IPS-15b (cell line): ENCODE measurements around the gene FADS3.

ENCODE experiments used
- H3K27me3 ChIP-seq: one replicate; pipeline ENCODE4 v1.6.1; 2013; ENCODE audit warnings: low read length; ENCODE audit not compliant: control insufficient read depth, insufficient read depth
- H3K36me3 ChIP-seq: one replicate; pipeline ENCODE4 v1.6.1; 2013; ENCODE audit warnings: low read length; ENCODE audit not compliant: control insufficient read depth, insufficient read depth
- H3K4me1 ChIP-seq: one replicate; pipeline ENCODE4 v1.6.1; 2013; ENCODE audit warnings: mild to moderate bottlenecking, low read length; ENCODE audit not compliant: control insufficient read depth, insufficient read depth
- H3K4me3 ChIP-seq: one replicate; pipeline ENCODE4 v1.5.1; 2013; ENCODE audit warnings: low read depth, low read length
- H3K9ac ChIP-seq: one replicate; pipeline ENCODE4 v1.6.1; 2013; ENCODE audit warnings: low read depth, mild to moderate bottlenecking, low read length
- H3K9me3 ChIP-seq: one replicate; pipeline ENCODE4 v1.6.1; 2013; ENCODE audit warnings: mild to moderate bottlenecking, low read length; ENCODE audit not compliant: control insufficient read depth, insufficient read depth

FADS3 gene, protein sequence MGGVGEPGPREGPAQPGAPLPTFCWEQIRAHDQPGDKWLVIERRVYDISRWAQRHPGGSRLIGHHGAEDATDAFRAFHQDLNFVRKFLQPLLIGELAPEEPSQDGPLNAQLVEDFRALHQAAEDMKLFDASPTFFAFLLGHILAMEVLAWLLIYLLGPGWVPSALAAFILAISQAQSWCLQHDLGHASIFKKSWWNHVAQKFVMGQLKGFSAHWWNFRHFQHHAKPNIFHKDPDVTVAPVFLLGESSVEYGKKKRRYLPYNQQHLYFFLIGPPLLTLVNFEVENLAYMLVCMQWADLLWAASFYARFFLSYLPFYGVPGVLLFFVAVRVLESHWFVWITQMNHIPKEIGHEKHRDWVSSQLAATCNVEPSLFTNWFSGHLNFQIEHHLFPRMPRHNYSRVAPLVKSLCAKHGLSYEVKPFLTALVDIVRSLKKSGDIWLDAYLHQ

DNA sequence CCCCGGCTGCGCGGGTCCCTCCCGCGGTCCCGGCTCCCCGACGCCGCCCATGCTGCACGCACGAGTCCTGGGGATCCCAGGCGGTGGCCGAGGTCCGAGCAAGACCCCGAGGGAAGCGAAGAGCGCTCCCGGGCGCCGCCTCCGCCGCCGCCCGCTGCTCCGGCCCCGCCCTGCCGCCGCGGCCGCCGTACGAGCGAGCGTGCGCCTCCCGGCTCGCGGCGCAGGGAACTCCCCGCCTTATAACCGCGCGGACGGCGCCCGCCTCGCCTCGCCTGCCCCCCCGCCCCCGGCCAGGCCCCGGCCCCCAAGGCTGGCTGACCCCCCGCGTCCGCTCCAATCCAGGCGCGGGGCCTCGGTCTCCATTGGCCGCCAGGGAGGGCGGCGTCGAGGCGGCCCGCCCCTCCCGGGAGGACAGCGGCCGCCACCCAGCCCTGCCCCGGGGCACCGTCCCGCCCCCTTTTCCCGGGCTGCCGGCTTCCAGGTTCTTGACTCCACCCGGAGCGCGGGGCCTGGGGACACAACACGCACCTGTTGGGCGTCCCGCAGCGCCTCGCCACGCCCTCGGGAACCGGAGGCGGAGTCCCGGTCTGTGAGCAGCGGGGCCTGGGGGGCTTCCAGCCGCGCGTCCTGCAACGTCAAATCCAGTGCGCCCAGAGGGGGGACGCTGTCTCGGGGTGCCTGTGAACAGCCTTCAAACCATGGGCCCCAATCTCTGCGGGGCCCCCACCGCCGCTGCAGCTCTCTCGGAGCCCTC, at the start of gene FADS3:
Gene FADS3 (minus strand): TSS at position 215 of the 754 bp plus-strand sequence. CDS start 164 bp downstream, at position 51.
- peak within 1 kb of the TSS; percentile 76 for H3K9ac ChIP-seq

DNA sequence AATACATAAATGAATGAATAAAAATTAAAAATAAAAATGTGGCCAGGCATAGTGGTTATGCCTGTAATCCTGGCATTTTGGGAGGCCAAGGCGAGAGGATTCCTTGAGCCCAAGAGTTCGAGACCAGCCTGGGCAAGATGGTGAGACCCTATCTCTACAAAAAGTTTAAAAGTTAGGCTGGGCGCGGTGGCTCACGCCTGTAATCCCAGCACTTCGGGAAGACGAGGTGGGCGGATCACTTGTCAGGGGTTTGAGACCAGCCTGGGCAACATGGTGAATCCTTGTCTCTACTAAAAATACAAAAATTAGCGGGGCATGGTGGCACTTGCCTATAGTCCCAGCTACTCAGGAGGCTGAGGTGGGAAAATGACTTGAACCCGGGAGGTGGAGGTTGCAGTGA, 49.1 kb upstream of the FADS3 start:
- Histone ChIP-seq H3K36me3 (no peaks in the 10 kb centered on the region), H3K9ac (no peak overlapping the region), H3K27me3 (no peaks in the 10 kb centered on the region), H3K4me3 (no peak overlapping the region), H3K4me1 (no peaks in the 10 kb centered on the region), H3K9me3 (no peaks in the 10 kb centered on the region)

More for the DNA sequence above, at the start of gene FADS3:
- Histone ChIP-seq H3K36me3 (peaks cover 2% of the 10 kb centered on the region), H3K4me1 (no peaks in the 10 kb centered on the region), H3K27me3 (no peaks in the 10 kb centered on the region), H3K4me3 (peak within 1 kb of the TSS; percentile 79), H3K9me3 (no peaks in the 10 kb centered on the region)

DNA sequence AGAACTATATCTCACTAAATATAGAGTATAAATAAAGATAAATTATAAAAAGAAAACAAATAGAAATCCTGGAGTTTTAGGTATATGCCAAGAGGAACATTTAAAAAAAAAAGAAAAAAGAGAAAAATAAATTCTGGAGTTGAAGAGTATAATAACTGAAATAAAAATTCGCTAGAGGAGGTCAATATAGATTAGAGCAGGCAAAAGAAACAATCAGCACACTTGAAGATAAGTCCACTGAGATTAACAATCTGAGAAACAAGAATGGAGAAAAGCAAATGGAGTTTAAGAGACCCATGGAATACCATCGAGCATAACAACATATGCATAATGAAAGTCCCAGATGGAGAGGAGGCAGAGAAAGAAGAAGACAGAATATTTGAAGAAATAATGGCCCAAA, 44.5 kb upstream of the FADS3 start:
- Histone ChIP-seq H3K9ac (no peak overlapping the region), H3K9me3 (no peaks in the 10 kb centered on the region), H3K36me3 (no peaks in the 10 kb centered on the region), H3K27me3 (no peaks in the 10 kb centered on the region), H3K4me1 (no peaks in the 10 kb centered on the region), H3K4me3 (no peak overlapping the region)

DNA sequence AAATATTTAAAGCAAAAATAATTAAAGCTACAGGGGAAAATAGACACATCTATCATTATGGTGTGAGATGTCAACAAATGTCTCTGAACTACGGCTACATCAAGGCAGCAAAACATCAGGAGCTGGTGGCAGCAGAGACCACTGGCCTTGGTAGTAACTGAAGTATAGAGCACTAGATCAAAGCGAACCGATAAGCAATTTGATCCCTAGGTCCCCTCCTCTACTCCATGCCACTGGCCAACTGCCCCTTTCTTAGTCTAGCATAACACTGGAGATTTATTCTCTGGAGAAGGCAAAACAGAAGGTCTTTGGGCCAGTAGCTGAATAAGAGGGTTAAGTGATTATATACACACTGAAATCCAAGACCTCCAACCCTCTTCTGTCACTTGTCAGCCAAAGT, 39.6 kb upstream of the FADS3 start:
- Histone ChIP-seq H3K9me3 (no peaks in the 10 kb centered on the region), H3K9ac (no peak overlapping the region), H3K4me1 (no peaks in the 10 kb centered on the region), H3K4me3 (no peak overlapping the region), H3K27me3 (no peaks in the 10 kb centered on the region), H3K36me3 (no peaks in the 10 kb centered on the region)

DNA sequence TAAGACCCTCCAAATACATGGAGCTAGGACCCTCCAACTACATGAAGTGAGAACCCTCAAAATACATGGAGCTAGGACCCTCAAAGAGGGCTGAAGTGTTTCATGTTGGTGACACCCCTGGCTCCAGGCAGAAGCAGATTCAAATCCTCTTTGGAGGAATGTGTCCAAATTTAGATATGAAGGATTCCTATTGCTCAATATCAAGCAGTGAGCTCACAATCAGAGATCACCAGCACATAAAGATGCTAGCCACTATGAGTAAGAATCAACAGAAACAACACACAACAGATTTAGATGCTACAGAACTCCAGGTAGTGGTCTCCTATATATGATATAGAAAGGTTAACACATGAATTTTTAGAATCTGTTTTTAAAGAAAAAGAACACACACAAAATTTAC, 37.3 kb upstream of the FADS3 start:
- H3K27me3 ChIP-seq = no peaks in the 10 kb centered on the region
- no peaks in the 10 kb centered on the region for H3K9me3 ChIP-seq
- H3K4me3 ChIP-seq = no peak overlapping the region
- H3K9ac ChIP-seq = no peak overlapping the region
- no peaks in the 10 kb centered on the region for H3K36me3 ChIP-seq
- H3K4me1 ChIP-seq = peaks cover 2% of the 10 kb centered on the region

DNA sequence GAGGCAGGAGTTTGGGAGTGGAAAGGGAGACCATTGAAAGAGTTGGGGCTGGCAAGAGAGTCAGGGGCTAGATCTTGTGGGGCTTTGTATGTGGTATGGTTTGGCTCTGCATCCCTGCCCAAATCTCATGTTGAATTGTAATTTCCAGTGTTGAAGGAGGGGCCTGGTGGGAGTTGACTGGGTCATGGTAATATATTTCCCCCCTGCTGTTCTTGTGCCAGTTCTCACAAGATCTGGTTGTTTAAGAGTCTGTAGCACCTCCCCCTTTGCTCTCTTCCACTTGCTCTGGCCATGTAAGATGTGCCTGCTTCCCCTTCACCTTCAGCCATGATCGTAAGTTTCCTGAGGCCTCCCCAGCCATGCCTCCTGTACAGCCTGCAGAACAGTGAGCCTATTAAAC, 36.2 kb upstream of the FADS3 start:
- H3K36me3 ChIP-seq = no peaks in the 10 kb centered on the region
- H3K4me3 ChIP-seq = no peak overlapping the region
- H3K27me3 ChIP-seq = no peaks in the 10 kb centered on the region
- H3K9me3 ChIP-seq = no peaks in the 10 kb centered on the region
- peaks cover 8% of the 10 kb centered on the region for H3K4me1 ChIP-seq
- no peak overlapping the region for H3K9ac ChIP-seq

DNA sequence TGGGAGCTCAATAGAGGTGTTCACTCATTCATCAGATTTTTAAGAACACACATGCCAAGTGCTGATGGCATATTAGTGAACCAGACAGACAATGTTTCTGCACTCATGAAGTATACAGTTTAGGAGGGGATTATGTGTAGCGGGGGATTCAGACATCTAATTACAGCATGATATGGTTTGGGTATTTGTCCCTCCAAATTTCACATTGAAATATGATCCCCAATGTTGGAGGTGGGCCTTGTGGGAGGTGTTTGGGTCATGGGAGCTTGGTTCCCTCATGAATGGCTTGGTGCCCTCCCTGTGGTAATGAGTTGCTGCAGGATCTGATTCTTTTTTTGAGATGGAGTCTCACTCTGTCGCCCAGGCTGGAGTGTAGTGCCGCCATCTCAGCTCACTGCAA, 34.9 kb upstream of the FADS3 start:
- Histone ChIP-seq H3K4me1 (peaks cover 8% of the 10 kb centered on the region), H3K27me3 (no peaks in the 10 kb centered on the region), H3K9ac (no peak overlapping the region), H3K36me3 (no peaks in the 10 kb centered on the region), H3K4me3 (no peak overlapping the region), H3K9me3 (no peaks in the 10 kb centered on the region)

DNA sequence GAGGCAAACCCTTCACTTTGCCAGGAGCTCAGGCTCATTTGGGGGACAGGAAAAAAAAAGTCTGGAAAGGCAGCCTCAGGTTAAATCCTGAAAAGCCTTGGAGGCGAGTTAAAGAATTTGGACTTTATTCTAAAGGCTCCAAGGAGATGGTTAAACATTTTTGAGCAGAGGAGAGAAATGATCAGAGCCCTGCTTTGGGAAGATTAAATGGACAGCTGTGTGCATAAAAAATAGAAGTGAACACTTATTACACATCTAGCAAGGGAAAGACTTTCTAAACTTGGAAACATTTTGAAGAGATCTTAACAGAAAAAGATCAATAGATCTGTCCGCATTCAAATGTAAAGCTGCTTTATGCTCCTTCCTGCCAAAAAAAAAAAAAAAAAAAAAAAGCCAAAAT, 34.4 kb upstream of the FADS3 start:
- no peaks in the 10 kb centered on the region for H3K36me3 ChIP-seq
- H3K9me3 ChIP-seq = no peaks in the 10 kb centered on the region
- no peak overlapping the region for H3K9ac ChIP-seq
- no peak overlapping the region for H3K4me3 ChIP-seq
- H3K27me3 ChIP-seq = no peaks in the 10 kb centered on the region
- H3K4me1 ChIP-seq = peaks cover 8% of the 10 kb centered on the region

DNA sequence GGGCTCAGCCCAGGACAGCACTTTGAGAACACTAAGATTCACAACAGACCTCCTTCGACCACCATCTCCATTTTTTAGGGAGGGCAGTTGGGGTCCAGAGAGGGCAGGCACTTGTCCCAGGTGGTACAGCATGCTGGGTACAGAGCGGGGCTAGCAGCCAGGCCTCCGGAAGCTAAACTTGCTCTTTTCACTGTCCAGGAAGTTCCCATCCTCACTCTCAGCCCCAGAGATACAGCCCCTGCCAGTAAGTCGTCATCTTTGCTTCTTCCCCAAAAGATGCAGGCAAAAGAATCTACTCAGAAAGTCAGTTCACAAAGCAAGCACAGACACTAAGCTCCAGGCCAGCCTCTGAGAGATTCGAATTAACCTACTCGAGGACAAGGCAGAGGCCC, 32.7 kb upstream of the FADS3 start:
- no peaks in the 10 kb centered on the region for H3K27me3 ChIP-seq
- H3K9me3 ChIP-seq = no peaks in the 10 kb centered on the region
- peaks cover 8% of the 10 kb centered on the region for H3K4me1 ChIP-seq
- no peak overlapping the region for H3K4me3 ChIP-seq
- H3K36me3 ChIP-seq = no peaks in the 10 kb centered on the region
- peak overlapping the region; percentile 42 for H3K9ac ChIP-seq

DNA sequence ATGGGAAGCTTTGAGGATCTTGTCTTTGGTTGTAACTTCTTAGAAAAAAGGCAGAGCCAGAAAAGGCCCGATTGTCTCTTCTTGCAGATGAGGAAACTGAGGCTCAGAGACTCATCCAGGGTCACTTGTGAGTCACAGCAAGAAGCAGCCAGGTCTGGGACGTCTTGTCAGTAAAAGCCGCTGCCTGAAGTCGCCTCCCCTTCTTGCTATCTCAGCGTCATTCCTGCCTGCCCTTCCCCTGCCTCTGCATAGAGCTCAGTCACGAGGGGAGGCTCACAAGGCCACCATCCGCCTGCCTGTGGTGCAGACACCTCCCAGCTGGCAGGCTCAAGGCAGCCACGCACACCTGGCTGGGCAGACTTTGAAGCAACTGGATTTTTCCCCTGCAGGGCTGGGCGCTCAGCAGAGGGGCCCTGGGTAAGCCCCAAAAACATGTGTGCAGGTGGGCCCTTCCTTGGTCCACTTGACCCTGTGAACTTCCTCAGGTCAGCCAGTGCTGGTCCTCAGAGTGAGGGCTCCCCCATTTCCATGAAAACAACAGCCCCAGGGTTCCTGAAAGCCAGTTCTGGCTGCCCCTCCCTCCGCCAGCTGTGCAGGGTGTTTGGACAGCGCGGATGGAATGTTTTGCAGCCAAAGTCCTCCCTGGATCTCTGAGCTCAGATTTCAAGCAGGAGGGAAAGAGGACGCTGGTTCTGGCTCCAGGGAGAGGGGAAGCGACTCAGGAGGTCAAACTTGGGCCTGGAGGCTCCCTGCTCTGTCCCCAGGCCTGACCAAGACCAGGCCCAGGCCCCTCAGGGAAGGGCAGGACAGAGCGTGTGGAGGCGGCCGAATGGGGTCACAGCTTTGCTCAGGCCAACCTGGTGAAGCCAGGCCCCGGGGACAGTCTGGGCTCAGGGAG, 32.1 kb upstream of the FADS3 start:
- Histone ChIP-seq H3K4me3 (no peak overlapping the region), H3K9ac (peak overlapping the region; percentile 42)

DNA sequence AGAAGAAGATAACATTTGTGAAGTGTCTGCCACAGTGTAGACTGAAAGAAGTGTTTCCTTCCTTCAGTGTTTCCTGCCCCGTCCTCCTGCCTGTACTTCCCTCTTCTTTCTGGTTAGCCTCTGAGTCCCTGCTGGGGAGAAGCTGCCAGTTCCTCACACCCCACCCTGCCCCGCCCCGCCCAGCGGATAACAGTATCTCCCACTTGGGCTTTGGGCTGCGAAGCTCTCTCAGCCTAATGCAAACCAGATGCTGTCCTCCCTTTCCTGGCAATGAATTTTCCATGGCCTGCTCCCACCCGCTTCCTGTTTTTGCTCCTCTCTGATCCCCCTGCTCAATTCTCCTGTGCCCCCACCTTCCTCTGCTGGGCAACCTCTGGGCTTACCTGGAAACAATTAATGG, 31.2 kb upstream of the FADS3 start:
- peaks cover 9% of the 10 kb centered on the region for H3K27me3 ChIP-seq
- H3K9ac ChIP-seq = no peak overlapping the region
- peaks cover 11% of the 10 kb centered on the region for H3K4me1 ChIP-seq
- no peaks in the 10 kb centered on the region for H3K9me3 ChIP-seq
- no peaks in the 10 kb centered on the region for H3K36me3 ChIP-seq
- H3K4me3 ChIP-seq = no peak overlapping the region

More for the DNA sequence above, 32.1 kb upstream of the FADS3 start:
- H3K27me3 ChIP-seq = peaks cover 3% of the 10 kb centered on the region
- H3K36me3 ChIP-seq = no peaks in the 10 kb centered on the region
- H3K4me1 ChIP-seq = peaks cover 8% of the 10 kb centered on the region
- H3K9me3 ChIP-seq = no peaks in the 10 kb centered on the region
